ENCODE measurements around the gene HPS5.

DNA sequence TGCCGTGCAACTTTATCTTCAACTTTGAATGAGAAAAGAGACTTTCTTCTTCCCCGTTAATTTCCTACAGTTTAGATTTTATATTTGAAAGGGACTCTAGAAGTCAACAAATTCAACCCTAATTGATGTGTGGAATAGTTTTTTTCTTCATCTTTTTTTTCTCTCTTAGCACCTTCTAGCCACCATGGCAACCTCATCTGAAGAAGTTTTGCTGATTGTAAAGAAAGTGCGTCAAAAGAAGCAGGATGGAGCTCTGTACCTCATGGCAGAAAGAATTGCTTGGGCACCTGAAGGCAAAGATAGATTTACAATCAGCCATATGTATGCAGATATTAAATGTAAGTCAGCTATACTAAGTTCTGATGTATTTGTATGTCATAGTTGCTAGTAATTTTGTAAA, 11.0 kb upstream of the HPS5 start:
- TF ChIP-seq, protein P1, sequence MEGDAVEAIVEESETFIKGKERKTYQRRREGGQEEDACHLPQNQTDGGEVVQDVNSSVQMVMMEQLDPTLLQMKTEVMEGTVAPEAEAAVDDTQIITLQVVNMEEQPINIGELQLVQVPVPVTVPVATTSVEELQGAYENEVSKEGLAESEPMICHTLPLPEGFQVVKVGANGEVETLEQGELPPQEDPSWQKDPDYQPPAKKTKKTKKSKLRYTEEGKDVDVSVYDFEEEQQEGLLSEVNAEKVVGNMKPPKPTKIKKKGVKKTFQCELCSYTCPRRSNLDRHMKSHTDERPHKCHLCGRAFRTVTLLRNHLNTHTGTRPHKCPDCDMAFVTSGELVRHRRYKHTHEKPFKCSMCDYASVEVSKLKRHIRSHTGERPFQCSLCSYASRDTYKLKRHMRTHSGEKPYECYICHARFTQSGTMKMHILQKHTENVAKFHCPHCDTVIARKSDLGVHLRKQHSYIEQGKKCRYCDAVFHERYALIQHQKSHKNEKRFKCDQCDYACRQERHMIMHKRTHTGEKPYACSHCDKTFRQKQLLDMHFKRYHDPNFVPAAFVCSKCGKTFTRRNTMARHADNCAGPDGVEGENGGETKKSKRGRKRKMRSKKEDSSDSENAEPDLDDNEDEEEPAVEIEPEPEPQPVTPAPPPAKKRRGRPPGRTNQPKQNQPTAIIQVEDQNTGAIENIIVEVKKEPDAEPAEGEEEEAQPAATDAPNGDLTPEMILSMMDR (conservative IDR thresholded peaks at IDR 0.05; ENCODE audit: low read depth, low read length), result no peak
- TF ChIP-seq POLR2A (IDR thresholded peaks at IDR 0.05; ENCODE audit: low read depth, low read length) (no peak), FOS (IDR thresholded peaks at IDR 0.05; ENCODE audit: low read depth, low read length) (no peak), SMC3 (IDR thresholded peaks at IDR 0.05; ENCODE audit: low read depth, low read length) (no peak), MAZ (IDR thresholded peaks at IDR 0.05; ENCODE audit: borderline replicate concordance, low read depth, low read length) (no peak), BHLHE40 (IDR thresholded peaks at IDR 0.05; ENCODE audit: low read depth, low read length) (no peak), RFX5 (IDR thresholded peaks at IDR 0.05; ENCODE audit: low read depth, low read length) (no peak), CEBPB (IDR thresholded peaks at IDR 0.05; ENCODE audit: low read depth, low read length) (no peak), RAD21 (IDR thresholded peaks at IDR 0.05; ENCODE audit: low read length) (no peak)
- TF ChIP-seq, protein P2, sequence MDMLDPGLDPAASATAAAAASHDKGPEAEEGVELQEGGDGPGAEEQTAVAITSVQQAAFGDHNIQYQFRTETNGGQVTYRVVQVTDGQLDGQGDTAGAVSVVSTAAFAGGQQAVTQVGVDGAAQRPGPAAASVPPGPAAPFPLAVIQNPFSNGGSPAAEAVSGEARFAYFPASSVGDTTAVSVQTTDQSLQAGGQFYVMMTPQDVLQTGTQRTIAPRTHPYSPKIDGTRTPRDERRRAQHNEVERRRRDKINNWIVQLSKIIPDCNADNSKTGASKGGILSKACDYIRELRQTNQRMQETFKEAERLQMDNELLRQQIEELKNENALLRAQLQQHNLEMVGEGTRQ (IDR thresholded peaks at IDR 0.05; ENCODE audit: low read depth, low read length), result no peak
- TF ChIP-seq, protein P3, sequence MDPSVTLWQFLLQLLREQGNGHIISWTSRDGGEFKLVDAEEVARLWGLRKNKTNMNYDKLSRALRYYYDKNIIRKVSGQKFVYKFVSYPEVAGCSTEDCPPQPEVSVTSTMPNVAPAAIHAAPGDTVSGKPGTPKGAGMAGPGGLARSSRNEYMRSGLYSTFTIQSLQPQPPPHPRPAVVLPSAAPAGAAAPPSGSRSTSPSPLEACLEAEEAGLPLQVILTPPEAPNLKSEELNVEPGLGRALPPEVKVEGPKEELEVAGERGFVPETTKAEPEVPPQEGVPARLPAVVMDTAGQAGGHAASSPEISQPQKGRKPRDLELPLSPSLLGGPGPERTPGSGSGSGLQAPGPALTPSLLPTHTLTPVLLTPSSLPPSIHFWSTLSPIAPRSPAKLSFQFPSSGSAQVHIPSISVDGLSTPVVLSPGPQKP (IDR thresholded peaks at IDR 0.05; ENCODE audit: borderline replicate concordance, low read depth, low read length), result no peak
